Right renal pelvis (tissue), 4 donors: ENCODE results near the gene BRD3OS. TPM values are rescaled to one million over a fixed set of nuclear protein-coding genes. Genes with fewer than 3 reads are reported as not detected.

ENCODE experiments used
- DNase-seq, 4 donors: peaks; one replicate each; pipeline ENCODE4 v3.0.0-alpha.2; 2013; ENCODE audit warnings: low read depth in 4 of 4, low spot score in 3 of 4, missing footprints in 1 of 4
- polyA plus RNA-seq, 4 donors: library from polyadenylated mRNA; unstranded; fragments of 120-200 nt; gene quantifications; one replicate each; pipeline ENCODE4 v1.2.1, GENCODE V29; 2013; ENCODE audit not compliant: insufficient read length in 4 of 4

Gene BRD3OS
- polyA plus RNA-seq, 4 donors = 22.4 to 26.0 (median 24.3) TPM

DNA sequence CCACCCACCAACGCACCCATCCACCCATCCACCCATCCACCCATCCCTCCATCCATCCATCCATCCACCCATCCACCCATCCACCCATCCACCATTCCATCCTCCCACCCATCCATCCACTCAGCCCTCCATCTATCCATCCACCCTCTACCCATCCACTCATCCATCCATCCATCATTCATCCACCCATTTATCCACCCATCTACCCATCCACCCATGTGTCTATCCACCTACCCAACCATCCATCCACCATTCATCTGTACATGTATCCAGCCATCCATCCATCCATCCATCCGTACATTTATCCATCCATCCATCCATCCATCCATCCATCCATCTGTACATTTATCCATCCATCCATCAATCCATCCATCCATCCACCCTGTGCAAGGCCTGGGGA, 22.0 kb upstream of the BRD3OS start:
- no peak for DNase-seq

DNA sequence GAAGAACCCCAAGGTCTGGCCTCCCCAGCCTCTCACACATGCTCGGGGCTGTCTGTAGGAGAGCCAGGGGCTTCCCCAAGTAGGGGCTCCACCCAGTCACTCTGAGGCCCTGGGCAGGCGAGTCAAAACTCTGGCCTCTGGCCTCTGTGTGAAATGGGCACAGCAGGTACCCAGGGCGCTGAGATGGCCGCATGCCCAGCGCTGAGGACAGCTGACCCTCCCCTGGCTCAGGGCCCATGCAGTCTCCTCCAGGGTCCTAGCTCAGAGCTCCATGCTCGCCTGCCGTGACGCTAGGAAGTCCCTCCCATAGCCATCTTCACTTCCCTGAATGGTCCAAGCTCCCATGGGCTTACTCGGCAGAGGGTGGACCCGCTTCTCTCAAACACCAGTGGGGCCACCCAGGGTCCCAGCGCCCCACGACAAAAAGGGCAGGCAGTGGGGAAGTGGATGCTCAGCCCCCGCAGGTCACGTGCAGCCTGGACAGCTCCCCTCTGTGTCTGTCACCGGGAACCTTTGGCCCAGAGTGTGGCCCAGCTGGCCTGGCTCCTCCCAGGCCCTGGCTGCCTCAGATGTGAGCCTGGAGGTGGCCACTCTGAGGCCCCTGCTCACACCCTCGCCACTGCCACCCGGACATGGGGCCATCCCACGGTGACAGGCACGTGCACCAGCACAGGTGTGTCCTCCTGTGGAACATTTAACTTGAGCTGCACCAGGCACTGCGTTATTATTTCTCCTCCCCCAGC, 21.0 kb upstream of the BRD3OS start:
- no peak for DNase-seq

DNA sequence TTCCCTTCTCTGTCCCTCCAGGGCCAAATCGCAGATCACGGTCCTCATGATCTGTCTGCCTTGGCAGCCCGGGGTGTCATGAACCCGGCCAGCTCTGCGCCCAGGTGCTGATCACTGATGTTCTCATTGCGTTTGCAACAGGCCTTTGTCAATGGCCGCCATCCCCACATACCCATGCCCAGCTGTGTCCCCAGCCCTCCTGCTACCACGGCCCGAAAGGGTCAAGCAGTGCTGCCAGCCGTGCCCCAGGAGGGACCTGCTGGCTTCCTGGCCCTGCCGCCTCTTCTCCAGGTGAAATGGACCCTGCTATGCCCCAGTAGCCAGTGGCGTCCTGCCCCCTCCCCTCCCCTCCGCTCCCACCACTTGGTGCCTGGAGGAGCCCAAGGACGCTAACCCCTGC, 20.4 kb upstream of the BRD3OS start:
- no peak for DNase-seq

DNA sequence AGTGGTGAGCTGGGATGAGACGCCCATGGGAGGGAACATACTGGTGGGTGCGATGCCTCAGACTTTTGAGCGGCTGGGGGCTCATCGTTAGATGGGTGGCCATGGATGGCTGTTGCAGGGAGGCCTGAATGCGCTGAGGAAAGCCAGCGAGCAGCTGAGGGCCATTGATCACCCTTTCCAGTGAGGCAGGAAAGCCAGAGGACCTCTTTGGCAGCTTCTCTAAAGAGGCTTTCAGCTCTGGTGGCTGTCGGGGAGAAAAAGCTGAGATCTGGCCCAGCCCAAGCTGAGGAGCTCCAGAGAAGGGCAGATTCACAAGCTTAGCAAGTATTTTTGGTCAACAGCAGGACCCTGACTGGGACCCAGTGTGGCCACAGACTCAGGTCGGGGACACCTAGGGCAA, 19.9 kb upstream of the BRD3OS start:
- no peak for DNase-seq

DNA sequence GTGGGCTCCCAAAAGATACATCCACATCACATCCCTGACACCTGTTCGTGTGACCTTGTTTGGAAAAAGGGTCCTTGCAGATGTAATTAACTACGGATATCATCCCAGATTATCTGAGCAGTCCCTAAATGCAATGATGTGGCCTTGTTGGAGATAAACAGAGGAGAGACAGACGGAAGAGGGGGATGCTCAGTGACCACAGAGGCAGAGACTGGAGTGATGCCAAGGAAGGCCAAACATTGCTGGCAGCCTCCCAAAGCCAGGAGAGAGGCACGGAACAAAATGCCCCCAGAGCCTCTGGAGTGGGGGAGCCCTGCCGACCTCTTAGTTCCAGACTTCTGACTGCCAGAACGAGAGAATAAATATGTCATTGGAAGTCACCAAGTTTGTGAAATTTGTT, 18.1 kb upstream of the BRD3OS start:
- no peak for DNase-seq

DNA sequence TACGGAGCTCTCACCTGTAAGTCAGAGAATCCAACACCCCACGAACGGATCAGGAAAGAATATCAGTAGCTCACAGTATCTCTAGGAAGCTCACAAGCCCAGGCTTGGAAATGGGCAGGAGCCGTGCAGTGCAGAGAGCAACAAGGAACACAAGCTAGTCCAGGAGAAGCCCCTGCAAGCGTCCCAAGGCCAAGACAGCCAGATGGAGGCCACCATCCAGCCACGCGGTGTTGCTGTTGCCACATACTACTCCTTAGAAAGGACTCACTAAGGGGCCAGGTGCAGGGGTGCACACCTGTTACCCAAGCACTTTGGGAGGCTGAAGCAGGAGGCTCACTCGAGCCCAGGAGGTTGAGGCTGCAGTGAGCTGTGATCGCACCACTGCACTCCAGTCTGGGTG, 17.7 kb upstream of the BRD3OS start:
- DNase-seq = no peak

DNA sequence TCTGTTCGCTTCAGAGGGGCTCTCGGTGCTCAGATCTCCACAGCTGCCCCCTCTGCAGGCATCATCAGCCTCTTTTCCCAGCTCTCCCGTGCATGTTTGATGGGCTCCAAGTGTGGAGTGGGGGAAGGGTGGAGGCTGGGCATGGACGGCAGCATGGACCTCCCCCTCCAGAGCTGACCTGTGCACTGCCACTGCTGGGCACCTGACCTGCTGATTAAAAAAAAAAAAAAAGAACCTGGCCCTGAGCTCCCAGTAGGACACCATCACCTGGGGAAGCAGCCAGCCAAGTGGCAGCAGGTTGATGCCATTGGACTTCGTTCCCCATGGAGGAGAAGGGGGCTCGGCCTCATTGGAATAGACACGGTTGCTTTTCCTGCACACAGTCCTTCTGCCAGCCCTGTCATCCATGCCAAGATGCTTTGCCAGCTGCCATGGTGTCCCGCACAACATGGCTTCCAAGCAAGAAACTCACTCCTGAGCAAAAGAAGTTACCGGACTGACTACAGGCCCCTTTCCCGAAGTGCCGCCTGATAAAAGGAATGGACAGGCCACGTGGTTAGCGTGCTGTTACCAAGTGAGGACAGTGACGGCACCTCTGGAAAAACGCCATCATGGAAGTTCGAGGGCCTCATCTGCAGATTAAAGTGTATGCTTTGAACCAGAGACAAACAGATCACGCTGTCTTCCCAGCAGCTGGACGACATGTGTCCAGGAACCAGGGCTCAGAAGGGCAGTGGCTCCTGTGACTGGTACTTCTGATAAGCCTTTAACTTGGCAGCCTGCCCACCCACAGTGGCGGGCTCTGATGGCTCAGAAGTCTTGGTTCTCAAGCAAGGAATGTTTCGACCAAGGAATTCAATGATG, 14.7 kb upstream of the BRD3OS start:
- no peak for DNase-seq

DNA sequence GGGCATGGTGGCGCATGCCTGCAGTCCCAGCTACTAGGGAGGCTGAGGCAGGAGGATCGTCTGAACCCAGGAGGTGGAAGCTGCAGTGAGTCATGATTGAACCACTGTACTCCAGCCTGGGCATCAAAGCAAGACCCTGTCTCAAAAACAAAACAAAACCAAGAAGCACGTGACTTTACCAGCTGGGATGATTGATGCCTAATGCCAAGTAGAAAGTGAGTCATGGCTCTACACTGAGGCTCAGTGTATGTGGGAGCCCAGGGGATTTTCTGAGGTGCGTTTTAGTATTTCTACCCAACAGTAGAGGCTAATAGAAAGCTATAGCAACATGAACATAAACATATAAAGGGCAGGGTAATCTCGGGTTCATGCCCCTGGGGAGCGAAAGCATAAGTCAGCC, 13.9 kb upstream of the BRD3OS start:
- no peak for DNase-seq

DNA sequence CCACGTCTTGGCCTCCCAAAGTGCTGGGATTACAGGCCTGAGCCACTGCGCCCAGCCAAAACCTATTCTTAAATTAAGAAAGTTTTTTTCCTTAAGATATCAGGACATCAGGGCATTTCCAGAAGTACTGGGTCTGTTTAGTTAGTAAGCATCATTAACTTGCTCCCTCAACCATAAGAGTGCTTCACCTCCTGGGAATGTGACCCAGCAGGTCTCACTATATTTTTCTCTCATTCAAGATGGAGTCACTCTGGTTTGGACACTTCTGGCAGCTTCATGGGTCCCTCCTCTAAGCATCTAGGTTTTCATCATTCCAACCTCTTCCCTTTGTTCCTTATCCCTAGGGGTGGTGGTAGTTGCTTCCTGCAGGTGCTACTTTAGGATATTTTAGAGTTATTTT, 10.3 kb upstream of the BRD3OS start:
- DNase-seq = no peak

DNA sequence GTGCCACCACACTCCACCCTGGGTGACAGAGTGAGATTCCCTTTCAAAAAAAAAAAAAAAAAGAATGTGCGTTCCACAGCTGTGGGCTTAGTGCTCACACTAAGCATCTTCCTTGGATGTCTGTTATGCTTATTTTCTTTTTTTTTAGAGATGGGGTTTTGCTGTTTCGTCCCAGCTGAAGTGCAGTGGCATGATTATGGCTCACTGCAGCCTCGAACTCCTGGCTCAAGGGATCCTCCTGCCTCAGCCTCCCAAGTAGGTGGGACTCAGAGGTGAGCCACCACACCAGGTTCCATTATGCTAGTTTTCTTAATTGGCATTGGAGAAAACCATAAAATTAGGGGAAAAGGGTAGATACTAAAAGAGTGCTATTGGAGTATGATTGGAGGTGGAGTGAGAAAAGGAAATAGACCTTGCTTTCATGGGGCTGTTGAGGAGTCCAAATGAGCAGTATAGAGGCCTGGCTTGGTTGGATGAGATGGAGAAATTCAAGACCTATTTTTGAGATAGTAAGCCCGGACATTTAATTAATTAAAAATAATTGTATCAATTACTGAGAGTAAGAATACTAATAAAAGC, 978 bp upstream of the BRD3OS start:
- DNase-seq = no peak

DNA sequence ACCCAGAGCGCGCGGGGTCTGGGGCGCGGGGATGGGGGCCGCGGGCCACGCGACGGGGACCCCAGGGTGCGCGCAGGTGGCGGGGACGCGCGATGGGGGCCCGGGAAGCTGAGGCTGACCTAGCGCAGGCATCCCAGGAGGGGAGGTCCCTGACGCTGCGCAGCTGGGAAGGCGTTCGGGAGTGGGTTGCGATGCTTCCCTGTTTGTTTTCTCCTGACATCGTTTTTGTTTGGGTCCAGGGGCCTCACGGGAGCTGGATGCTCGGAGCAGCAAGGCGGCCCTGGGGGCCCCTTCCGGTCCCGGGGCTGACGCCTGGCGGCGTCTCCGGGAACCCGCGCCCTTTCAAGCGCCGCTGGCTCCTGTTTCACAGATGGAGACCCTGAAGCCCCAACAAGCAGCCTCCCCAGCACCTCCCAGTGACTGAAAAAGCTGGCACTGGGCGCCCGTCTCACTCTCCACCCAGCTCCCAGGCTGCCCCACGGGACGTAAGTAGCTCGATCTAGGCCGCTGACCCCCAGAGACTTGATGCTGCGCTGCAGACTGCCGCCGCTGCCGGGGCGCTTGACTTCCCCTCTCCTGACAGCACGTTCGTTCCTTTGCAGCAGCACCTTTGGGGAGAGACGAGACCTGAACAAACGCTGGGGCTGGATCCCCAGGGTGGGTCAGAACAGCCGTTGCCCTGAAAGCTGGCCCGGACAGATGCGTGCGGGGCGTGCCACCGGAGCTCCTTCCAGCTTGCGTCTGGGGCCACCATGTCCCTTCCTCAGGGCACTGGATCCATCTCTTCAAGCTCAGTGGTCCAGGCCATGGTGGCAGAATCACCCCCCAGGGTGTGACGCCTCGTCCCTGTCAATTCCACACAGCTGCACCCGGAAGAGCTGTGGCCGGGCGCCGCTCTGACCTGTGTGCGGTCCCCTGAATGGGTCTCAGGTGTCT, 593 bp downstream of the BRD3OS start:
- peak in 3 of 4 donors; percentile 22 to 41 (median 35) for DNase-seq

DNA sequence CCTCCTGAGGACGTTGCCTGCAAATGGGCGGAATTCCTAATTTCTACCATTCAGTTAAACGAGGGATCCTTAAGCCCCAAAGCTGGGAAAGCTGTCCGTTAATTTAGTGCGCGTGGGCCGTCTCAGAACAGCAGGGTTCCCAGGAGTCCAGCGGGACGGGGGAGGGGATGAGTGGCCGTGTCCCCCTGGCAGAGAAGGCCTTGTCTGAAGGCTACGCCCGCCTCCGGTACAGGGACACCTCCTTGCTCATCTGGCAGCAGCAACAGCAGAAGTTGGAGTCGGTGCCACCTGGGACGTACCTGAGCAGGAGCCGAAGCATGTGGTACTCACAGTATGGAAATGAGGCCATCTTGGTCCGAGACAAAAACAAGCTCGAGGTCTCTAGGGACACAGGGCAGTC, 1.3 kb downstream of the BRD3OS start:
- no peak for DNase-seq

DNA sequence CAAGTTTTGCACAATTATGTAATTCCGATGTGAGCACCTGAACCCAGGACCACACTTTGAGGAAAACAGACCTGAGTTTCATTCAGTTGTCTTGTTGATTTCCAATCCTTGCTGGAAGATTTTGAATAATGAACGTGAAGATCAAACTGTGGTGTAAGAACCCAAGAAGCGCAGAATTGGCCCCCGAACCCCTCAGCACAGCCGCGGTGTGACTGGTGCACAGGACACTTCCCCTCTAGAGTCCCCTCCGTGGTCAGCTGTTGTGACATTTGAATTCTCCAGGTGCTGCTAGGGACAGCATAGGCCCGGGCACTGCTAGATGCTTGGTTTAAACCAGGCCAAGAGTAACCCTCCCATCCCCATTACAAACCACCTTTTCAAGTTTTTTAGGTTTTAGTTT, 1.7 kb downstream of the BRD3OS start:
- no peak for DNase-seq

DNA sequence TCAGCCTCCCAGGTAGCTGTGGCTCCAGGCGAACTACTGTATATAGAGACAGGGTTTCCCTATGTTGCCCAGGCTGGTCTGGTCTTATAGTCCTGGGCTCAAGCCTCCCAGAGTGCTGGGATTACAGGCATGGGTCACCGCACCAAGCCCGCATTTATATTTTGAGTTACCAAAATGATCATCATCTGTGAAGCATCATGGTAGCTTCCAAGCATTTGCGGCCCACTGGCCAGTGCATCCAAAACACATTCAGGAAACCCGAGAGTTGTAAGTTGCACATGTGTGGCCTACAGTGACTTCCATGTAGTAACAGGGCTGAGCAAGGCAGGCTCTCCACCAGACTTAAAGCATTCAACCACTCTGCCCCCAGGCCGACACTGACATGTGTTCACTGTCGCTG, 2.3 kb downstream of the BRD3OS start:
- DNase-seq = no peak

DNA sequence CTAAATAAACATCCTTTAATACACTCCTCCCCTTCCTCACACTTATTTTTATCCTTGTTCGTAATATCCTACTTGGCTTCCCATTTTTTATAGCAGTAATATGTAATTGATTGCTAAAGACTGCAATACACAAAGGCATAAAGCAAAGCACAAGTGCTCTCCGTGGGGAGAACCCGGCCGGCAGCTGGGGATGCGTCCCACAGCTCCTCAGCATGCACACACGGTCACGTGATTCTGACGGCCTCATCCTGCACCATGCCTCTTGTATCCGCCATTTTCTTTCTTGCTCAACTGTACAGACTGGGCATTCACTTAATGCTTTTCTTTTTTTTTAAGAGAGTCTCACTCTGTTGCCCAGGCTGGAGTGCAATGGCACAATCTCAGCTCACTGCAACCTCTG, 2.8 kb downstream of the BRD3OS start:
- DNase-seq = no peak

DNA sequence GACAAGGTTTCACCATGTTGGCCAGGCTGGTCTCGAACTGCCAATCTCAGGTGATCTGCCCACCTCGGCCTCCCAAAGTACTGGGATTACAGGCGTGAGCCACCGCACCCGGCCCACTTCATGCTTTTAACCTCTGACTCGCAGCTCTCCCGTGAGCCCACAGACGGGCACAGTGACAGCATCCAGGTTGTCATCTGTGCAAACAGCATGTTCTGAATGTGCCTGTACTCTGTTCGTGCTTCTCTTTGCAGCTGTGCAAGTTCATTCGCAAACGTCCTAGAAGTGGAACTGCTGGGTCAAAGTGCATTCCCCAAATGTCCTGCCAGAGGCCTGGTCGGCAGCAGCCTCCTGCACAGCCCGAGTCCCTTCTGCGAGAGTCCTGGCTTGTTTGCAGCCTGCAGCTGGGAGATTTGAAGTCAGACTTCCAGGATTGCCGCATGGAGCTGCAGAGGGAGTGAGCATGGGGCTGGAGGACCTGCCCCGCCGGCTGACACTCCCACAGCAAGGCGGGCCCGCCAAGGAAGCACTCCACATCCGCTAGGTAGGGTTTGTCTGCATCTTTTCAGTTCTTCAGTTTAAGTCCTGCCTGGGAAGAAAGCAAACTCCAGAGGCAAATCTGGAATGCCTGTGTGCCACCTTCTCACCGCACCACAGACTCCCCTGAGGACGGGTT, 3.4 kb downstream of the BRD3OS start:
- no peak for DNase-seq

DNA sequence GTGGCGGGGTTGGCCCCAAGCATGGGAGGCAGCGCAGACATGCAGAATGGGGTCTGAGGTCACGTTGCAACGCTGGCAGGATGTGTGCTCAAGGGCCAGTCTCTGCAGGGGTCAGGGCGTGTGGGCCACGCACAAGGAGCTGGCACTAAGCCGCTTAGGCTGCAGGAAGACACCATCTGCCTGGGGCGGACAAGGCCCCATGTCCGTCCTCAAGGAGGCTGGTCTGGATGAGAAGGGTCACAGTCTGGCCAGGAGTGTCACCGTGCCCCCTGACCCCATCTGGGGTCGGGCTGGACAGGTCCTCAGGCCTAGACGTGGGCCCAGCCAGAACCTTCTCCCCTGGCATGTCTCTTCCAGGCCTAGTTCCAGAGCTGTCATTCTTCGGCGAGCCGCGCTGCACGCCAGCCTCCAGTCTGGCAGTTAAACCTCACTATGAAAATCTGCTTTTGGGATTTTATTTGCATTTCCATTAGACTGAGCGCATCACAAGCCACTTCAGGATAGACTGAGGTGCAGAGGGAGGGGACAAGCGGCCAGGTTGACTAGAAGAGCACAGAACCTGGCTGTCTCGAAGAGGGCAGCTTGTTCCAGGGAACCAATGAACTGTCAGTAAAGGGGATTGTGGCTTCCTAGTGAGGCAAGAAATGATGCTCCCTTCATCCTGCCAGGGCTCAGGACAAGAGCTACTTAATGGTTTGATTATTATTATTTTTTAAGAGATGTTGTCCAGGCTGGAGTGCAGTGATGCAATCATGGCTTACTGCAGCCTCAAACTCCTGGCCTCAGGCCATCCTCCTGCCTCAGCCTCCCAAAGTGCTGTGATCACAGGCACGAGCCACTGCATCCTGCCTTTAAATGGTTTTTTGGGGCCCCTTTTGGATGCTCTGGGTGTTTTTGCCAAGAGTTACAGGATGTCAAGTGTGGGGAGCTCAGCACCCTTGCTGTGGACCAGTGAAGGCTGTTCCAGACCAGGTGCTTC, 4.3 kb downstream of the BRD3OS start:
- no peak for DNase-seq

DNA sequence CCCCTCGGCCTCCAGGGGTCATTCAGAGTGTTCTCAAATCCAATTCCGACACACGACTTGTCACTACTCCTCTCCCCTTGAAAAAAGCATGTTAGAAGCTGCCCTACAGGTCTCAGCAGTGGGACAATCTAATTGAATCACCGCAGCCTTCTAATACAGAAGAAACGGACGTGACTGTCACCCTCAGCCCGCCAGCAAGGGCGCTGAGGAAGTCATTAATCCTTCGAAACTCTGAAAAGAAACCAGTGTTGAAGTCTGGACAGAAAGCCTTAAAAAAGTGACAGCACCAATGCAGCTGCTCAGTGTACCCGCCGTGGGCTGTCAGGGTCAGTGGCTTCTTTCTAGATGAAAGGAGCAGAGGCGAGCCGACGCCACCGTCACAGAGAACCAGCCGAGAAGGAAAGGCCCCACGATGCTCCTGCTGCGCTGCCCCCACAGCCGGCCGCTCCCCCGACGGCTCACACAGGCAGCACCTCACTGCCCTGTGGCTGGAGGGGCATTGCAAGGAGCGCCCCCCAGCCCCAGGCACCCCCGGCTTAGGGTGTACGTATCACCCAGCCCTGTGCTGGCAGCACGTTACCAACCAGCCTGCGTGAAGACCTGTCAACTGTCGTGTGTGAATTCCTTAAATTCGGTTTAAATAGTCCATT, 5.7 kb downstream of the BRD3OS start:
- no peak for DNase-seq
